Sigmoid colon (tissue), 7 donors: ENCODE measurements around the gene MLC1. TPM values are rescaled to one million over a fixed set of nuclear protein-coding genes. Genes with fewer than 3 reads are reported as not detected.

Source experiments
- DNase-seq: peaks from one replicate; pipeline ENCODE4 v3.0.0-alpha.2; 2019
- H3K27ac ChIP-seq, 4 donors: fragments of 200-600 bp; sonication (generic); one replicate each; pipeline ENCODE4 v1.5.1; 2016 to 2019; ENCODE audit warnings: mild to moderate bottlenecking in 1 of 4
- H3K27me3 ChIP-seq, 3 donors: fragments of 200-600 bp; sonication (generic); one replicate each; pipeline ENCODE4 v1.5.1; 2019; ENCODE audit warnings: mild to moderate bottlenecking in 1 of 3
- H3K36me3 ChIP-seq, 4 donors: fragments of 200-600 bp; sonication (generic); one replicate each; pipeline ENCODE4 v1.5.1; 2016 to 2019
- H3K4me1 ChIP-seq, 4 donors: fragments of 200-600 bp; sonication (generic); one replicate each; pipeline ENCODE4 v1.5.1; 2017 to 2019
- H3K4me3 ChIP-seq, 4 donors: fragments of 200-600 bp; sonication (generic); one replicate each; pipeline ENCODE4 v1.5.1; 2017 to 2019; ENCODE audit warnings: mild to moderate bottlenecking in 2 of 4, moderate library complexity in 1 of 4
- H3K9me3 ChIP-seq, 4 donors: fragments of 200-600 bp in 3 of 4; sonication (generic) in 3 of 4; one replicate each; pipeline versions ENCODE4 v1.5.1 to v1.6.1; 2013 to 2019
- CTCF ChIP-seq, 4 experiments: fragments of 450-650 bp in 3 of 4; fragments of 200-600 bp in 1 of 4; IDR thresholded peaks; one replicate each; pipeline ENCODE4 v1.5.1; 2016 to 2019; ENCODE audit warnings: antibody characterized with exemption in 4 of 4, mild to moderate bottlenecking in 3 of 4, moderate library complexity in 2 of 4
- EP300 ChIP-seq, 4 donors: sonication (generic); formaldehyde crosslinking; IDR thresholded peaks; one replicate each; pipeline ENCODE4 v1.6.1; 2017; ENCODE audit warnings: antibody characterized with exemption in 4 of 4
- POLR2A ChIP-seq, 2 donors: fragments of 450-650 bp; IDR thresholded peaks; one replicate each; pipeline ENCODE4 v1.6.1; 2016; ENCODE audit warnings: antibody characterized with exemption in 2 of 2, mild to moderate bottlenecking in 2 of 2, moderate library complexity in 2 of 2
- POLR2AphosphoS5 ChIP-seq, 4 donors: sonication (generic); formaldehyde crosslinking; IDR thresholded peaks; one replicate each; pipeline ENCODE4 v1.6.1; 2017; ENCODE audit warnings: antibody characterized with exemption in 4 of 4
- WGBS, 2 donors: extraction: QIAGEN DNeasy Blood & Tissue Kit; methylation state at CpG; one replicate each; pipeline ENCODE4 v1.1.7; 2013; 5-methylcytosine and 5-hydroxymethylcytosine counted together
- intact Hi-C: fragments of 100-400 bp; cut with DNase I; formaldehyde crosslinking; loops from one replicate; pipeline ENCODE4 v1.15.1; 2023
- polyA plus RNA-seq, 3 donors: library from polyadenylated mRNA; stranded (reverse); fragments of 200-250 nt; gene quantifications; one replicate each; pipeline ENCODE4 v1.2.3, GENCODE V29; 2013
- total RNA-seq, 4 donors: library from RNA; depleted of rRNA; stranded (reverse); fragments of >200 nt; gene quantifications; one replicate each; pipeline ENCODE4 v1.1.0, GENCODE V29; 2016
- donor health status: healthy with polysubstance abuse.
- donor health status: Bipolar disorder and iron deficiency.
- donor health status: healthy.

MLC1 gene
- total and polyA plus RNA-seq, 7 donors, result 0.14 to 0.23 (median 0.16) TPM; not detected in 4

GRCh38 chr22:50058906-50059880 lies 26.0 kb downstream of the MLC1 start:
- Histone ChIP-seq H3K36me3 (no peaks in the 10 kb centered on the region), H3K9me3 (no peaks in the 10 kb centered on the region), H3K4me3 (peak overlapping the region in 2 of 4 donors; percentile 21 to 35), H3K27ac (no peak overlapping the region), H3K27me3 (peaks cover 8 to 45% (median 33%) of the 10 kb centered on the region in 3 donors), H3K4me1 (peaks cover 0 to 14% (median 11%) of the 10 kb centered on the region in 4 donors)
- intact Hi-C loops, result no loop called here
- DNase-seq, result no peak
- WGBS, 2 donors, result 16 to 33% methylated on average over 31 of the region's 31 CpGs
- TF ChIP-seq POLR2AphosphoS5 (IDR thresholded peaks at IDR 0.05), result no peak
- TF ChIP-seq EP300 (IDR thresholded peaks at IDR 0.05), result no peak
- TF ChIP-seq POLR2A (IDR thresholded peaks at IDR 0.05), result no peak

DNA sequence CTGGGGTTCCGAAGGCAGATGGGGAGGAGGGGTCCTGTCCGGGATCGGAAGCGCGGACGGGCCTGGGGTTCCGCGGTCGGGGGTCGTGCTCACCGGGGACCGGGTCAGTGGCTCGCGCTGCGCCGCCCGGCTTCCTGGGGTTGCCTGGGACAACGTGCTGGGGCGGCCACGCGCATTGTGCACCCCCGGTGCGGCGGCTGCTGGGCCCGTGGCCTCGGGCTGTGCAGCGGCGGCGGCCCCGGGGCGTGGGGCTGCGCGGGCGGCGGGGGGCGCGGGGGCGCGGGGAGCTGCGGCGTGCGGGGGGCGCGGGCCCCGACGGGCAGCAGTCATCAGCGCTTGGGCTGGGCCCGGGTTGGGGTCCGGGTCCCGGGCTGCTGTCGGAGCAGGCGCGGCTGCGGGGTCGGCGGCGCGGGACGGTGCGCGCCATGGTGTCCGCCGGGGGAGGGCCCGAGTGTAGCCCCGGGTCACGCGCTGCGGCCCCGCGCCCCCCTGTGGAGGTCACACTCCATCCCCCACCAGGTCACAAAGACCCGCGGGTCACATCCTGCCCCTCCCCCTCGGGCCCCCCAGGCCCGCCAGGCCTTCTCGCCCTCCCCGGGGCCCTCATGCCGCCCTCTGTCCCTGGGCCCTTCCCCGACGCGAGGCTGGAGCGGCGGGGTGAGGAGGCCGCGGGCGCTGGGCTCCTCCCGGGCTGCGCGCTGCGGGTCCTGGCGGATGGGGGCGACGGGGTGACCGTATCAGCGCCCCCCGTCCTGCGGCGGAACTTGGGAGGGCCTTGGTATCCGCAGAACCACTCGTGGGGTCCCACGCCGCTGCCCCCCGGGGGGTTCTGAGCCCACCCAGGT lies 26.9 kb downstream of the MLC1 start, which contains the start of gene TTLL8:
Gene TTLL8 (minus strand): TSS at position 238 of the 845 bp plus-strand sequence.
- 10 to 19% methylated on average over 102 of the region's 102 CpGs for WGBS, 2 donors
- no peak for TF ChIP-seq EP300 (IDR thresholded peaks at IDR 0.05)
- TF ChIP-seq POLR2AphosphoS5 (IDR thresholded peaks at IDR 0.05), result no peak
- TF ChIP-seq CTCF (IDR thresholded peaks at IDR 0.05), result no peak
- no peak for TF ChIP-seq POLR2A (IDR thresholded peaks at IDR 0.05)
- H3K27ac ChIP-seq, result no peak within 1 kb of the TSS
- DNase-seq, result no peak
- peak within 1 kb of the TSS in 3 of 4 donors; percentile 1 to 35 (median 21) for H3K4me3 ChIP-seq
- intact Hi-C loops, result no loop called here
- H3K27me3 ChIP-seq, result peaks cover 8 to 45% (median 33%) of the 10 kb centered on the region in 3 donors
- H3K9me3 ChIP-seq, result peaks cover 0 to 5% (median 0%) of the 10 kb centered on the region in 4 donors
- peaks cover 0 to 14% (median 11%) of the 10 kb centered on the region in 4 donors for H3K4me1 ChIP-seq
- no peaks in the 10 kb centered on the region for H3K36me3 ChIP-seq

DNA sequence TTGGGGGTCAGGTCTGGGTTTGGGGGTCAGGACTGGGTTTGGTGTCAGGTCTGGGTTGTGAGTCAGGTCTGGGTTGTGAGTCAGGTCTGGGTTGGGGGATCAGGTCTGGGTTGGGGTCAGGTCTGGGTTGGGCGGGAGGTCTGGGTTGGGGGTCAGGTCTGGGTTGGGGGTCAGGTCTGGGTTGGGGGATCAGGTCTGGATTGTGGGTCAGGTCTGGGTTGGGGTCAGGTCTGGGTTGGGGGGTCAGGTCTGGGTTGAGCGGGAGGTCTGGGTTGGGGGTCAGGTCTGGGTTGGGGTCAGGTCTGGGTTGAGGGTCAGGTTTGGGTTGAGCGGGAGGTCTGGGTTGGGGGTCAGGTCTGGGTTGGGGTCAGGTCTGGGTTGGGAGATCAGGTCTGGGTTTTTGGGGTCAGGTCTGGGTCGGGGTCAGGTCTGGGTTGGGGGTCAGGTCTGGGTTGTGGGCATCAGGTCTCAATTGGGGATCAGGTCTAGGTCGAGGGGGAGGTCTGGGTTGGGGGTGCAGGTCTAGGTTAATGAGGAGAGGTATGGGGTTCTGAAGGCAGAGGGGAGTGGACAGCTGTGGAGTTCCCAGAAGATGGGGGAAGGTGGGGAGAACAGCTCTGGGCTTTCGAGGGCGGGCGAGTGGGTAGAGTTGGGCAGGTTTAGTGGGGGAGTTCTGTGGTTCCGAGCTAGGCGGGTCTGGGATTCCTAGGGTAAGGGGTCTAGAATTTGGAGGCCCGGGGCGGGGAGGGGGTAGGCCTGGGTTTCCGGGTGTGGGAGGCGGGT lies 27.8 kb downstream of the MLC1 start:
- Histone ChIP-seq H3K27ac (no peak overlapping the region), H3K9me3 (peaks cover 0 to 7% (median 0%) of the 10 kb centered on the region in 4 donors), H3K4me3 (no peak overlapping the region), H3K4me1 (peaks cover 0 to 14% (median 11%) of the 10 kb centered on the region in 4 donors), H3K27me3 (peaks cover 8 to 45% (median 33%) of the 10 kb centered on the region in 3 donors), H3K36me3 (no peaks in the 10 kb centered on the region)
- no peak for DNase-seq
- TF ChIP-seq EP300 (IDR thresholded peaks at IDR 0.05) (no peak), POLR2A (IDR thresholded peaks at IDR 0.05) (no peak), CTCF (IDR thresholded peaks at IDR 0.05) (no peak), POLR2AphosphoS5 (IDR thresholded peaks at IDR 0.05) (no peak)
- intact Hi-C loops, result no loop called here
- WGBS, 2 donors, result 78 to 89% methylated on average over 14 of the region's 14 CpGs

DNA sequence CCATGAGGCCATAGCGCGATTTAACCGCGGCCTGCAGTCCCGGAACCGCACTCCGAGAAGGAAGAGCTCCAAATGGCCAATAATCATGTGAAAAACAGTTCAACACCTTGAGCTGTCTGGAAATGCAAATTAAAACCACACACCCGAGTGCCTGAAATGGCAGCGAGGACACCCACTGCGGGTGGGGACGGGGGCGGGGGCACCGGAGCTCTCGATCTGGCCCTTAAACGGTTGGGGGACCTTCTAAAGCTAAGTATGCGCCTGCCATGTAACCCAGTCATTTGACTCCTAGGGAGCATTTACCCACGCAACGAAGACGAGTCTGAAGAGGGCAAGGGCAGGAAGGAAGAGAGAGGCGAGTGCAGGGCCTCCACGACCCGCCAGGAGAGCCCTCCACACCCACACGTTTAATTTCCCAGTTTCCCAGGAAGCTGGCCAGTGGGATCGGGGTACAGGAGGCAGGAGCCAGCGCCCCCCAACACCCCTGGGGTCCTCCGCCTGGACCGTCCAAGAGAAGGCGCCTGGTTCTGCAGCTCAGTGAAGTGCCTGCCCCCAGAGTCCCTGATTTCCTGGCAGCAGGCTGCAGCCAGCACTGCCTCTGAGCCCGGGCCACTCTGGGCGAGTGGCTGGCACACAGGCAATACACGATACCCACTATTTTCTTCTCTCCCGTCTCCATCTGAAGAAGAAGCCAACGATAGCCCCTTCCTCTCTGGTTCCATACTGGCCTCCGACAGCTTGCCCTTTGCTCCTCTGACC lies 28.8 kb downstream of the MLC1 start:
- no peaks in the 10 kb centered on the region for H3K36me3 ChIP-seq
- intact Hi-C loops, result no loop called here
- no peak overlapping the region for H3K27ac ChIP-seq
- peaks cover 0 to 7% (median 0%) of the 10 kb centered on the region in 4 donors for H3K9me3 ChIP-seq
- H3K27me3 ChIP-seq, result peaks cover 8 to 43% (median 33%) of the 10 kb centered on the region in 3 donors
- no peak overlapping the region for H3K4me3 ChIP-seq
- no peak for DNase-seq
- H3K4me1 ChIP-seq, result peaks cover 0 to 14% (median 11%) of the 10 kb centered on the region in 4 donors
- TF ChIP-seq POLR2A (IDR thresholded peaks at IDR 0.05) (no peak), POLR2AphosphoS5 (IDR thresholded peaks at IDR 0.05) (no peak), EP300 (IDR thresholded peaks at IDR 0.05) (no peak), CTCF (IDR thresholded peaks at IDR 0.05) (no peak)
- WGBS, 2 donors, result 72 to 75% methylated on average over 34 of the region's 34 CpGs
